ENCODE measurements around the gene OPN1SW.

- TF ChIP-seq CTCF (IDR thresholded peaks at IDR 0.05): no peak
- no peak for TF ChIP-seq POLR2A (IDR thresholded peaks at IDR 0.05)
Observed at GRCh38 chr7:128795129-128795528, 19.5 kb upstream of the OPN1SW start.

Data from Peyer's patch (tissue), 4 donors.